T-helper 2 cell treated with Interferon-gamma antibody and Interleukin-4, amounts not matched to agents 5 μg/mL and 100 μg/mL, for 36 hours (primary cell): ENCODE results near the gene FAM98C.
A peak's percentile ranks its signal among the peaks of the same experiment; 100 is the strongest.
"Not testable (repeated sequence)": the region's sequence is repeated elsewhere in the genome, so short reads cannot be mapped to it uniquely, and the experiment has no call there.

Experiments used
- DNase-seq: peaks from one replicate; pipeline ENCODE4 v3.0.0; 2021; ENCODE audit warnings: low spot score
- H3K27ac Mint-ChIP-seq: one replicate; pipeline ENCODE4 v1.8.0; 2021; ENCODE audit warnings: mild to moderate bottlenecking, mixed read lengths
- H3K27me3 Mint-ChIP-seq: one replicate; pipeline ENCODE4 v1.8.0; 2021; ENCODE audit warnings: low read depth, mixed read lengths
- H3K36me3 Mint-ChIP-seq: one replicate; pipeline ENCODE4 v1.8.0; 2021; ENCODE audit warnings: low read depth, mixed read lengths
- H3K4me1 Mint-ChIP-seq: one replicate; pipeline ENCODE4 v1.8.0; 2021; ENCODE audit warnings: low read depth, mixed read lengths
- H3K4me3 Mint-ChIP-seq: one replicate; pipeline ENCODE4 v1.8.0; 2022; ENCODE audit warnings: mild to moderate bottlenecking, moderate library complexity, mixed read lengths
- H3K9me3 Mint-ChIP-seq: one replicate; pipeline ENCODE4 v1.8.0; 2021; ENCODE audit warnings: mixed read lengths

Gene FAM98C

DNA sequence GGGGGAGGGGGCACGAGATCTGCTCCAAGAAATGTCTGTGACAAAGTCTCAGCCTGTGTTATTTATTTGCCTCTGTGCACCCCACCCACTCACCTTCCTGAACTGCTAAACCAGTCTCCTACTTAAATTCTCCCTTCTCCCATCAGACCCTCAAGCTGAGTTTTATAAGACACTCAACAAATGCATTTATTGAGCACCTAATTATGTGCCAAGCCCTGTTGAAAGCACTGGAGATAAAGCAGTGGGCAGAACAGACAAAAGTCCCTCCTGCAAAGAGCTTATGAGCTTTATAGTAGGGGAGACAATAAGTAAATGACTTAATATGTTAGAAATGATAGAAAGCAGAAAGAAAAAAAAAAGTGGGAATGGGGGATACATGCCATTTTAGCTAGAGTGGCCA, 3.4 kb upstream of the FAM98C start:
- Mint-ChIP-seq H3K4me3 (no peak overlapping the region), H3K27ac (peak overlapping the region; percentile 15), H3K4me1 (peaks cover 21% of the 10 kb centered on the region), H3K9me3 (no peaks in the 10 kb centered on the region), H3K27me3 (peaks cover 5% of the 10 kb centered on the region), H3K36me3 (peaks cover 5% of the 10 kb centered on the region)
- DNase-seq, result no peak

- no peak for DNase-seq
- Mint-ChIP-seq H3K27me3 (peaks cover 5% of the 10 kb centered on the region), H3K9me3 (no peaks in the 10 kb centered on the region), H3K4me1 (peaks cover 19% of the 10 kb centered on the region), H3K27ac (peak overlapping the region; percentile 65), H3K4me3 (no peak overlapping the region), H3K36me3 (peaks cover 8% of the 10 kb centered on the region)
These were observed 2.5 kb upstream of the FAM98C start for GRCh38 chr19:38400361-38400760.

DNA sequence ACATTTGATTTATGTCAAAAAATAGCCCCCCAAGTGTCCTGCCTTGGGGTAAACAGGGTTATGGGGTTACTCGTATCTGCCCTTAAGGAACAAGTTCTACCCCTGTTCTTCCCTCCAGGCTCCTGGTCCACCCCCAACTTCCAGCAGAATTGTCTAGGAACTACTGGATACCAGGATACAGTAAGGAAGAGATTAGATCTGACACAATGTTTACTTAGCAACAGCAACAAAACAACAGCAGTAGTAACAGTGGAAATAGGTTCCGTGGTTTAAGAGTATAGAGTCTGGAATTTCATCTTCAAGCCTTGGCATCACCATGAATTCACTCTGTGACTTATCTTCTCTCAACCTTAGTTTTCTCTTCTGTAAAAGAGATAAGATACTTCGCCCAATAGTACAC, 1.7 kb upstream of the FAM98C start:
- peaks cover 19% of the 10 kb centered on the region for H3K4me1 Mint-ChIP-seq
- H3K27me3 Mint-ChIP-seq, result peaks cover 5% of the 10 kb centered on the region
- peaks cover 10% of the 10 kb centered on the region for H3K36me3 Mint-ChIP-seq
- no peak overlapping the region for H3K4me3 Mint-ChIP-seq
- H3K27ac Mint-ChIP-seq, result no peak overlapping the region
- DNase-seq, result no peak
- no peaks in the 10 kb centered on the region for H3K9me3 Mint-ChIP-seq

DNA sequence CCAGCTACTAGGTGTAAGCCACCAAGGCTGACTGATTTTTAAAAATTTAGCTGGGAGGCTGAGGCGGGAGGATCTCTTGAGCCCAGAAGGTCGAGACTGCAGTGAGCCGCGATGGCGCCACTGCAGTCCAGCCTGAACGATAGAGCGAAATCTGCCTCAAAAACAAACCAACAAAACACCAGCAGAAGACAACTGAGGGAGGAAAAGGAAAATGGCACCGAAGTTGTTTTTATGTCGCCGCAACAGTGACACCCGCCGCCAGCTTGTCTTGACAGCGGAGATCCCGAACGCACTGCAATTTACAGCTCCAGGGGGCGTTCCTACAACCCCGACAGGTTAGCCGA, 298 bp upstream of the FAM98C start:
- H3K4me3 Mint-ChIP-seq, result peak overlapping the region; percentile 89
- H3K9me3 Mint-ChIP-seq, result no peaks in the 10 kb centered on the region
- H3K36me3 Mint-ChIP-seq, result peaks cover 11% of the 10 kb centered on the region
- DNase-seq, result no peak
- peaks cover 12% of the 10 kb centered on the region for H3K4me1 Mint-ChIP-seq
- H3K27ac Mint-ChIP-seq, result peak overlapping the region; percentile 97
- peaks cover 3% of the 10 kb centered on the region for H3K27me3 Mint-ChIP-seq

DNA sequence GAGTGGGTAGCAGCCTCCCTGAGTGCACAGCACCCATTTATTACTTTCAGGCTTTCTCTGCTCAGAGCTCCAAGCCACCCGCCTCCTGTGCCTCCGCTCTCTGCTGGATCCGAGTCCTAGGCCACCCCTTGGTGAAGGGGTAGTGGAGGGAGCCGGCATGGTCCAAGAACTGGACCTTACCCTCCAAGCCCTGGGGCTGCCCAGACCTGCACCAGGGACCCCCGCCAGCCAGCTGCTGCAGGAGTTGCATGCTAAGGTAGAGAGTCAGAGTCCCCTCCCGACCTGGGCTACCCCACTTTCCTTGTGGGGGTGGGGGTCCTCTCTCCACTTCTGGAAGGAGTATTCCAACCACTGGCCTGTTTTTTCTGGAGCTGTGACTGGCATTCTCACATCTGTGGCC, 2.0 kb downstream of the FAM98C start:
- DNase-seq, result no peak
- Mint-ChIP-seq H3K4me1 (peaks cover 10% of the 10 kb centered on the region), H3K9me3 (no peaks in the 10 kb centered on the region), H3K27ac (peak overlapping the region; percentile 26), H3K27me3 (no peaks in the 10 kb centered on the region), H3K4me3 (peak overlapping the region; percentile 89), H3K36me3 (peaks cover 20% of the 10 kb centered on the region)

DNA sequence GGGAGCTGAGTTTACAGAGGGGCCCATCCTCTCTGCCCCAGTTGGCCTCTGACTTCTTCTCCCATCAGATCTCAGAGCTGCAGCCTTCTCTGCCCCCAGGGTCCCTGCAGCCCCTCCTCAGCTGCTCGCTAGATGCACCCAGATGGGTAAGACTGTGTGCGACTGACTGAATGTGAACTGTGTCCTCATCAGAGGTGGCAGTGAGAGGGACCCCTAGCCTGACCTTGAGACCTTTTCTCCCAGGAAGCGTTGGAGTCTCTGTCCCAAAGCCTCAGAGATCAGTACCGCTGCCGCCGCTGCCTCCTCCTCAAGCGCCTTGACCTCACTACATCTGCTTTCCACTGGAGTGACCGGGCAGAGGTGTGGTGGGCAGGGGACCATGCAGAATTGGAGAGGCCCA, 2.4 kb downstream of the FAM98C start:
- peaks cover 20% of the 10 kb centered on the region for H3K36me3 Mint-ChIP-seq
- H3K4me3 Mint-ChIP-seq, result peak overlapping the region; percentile 89
- no peak for DNase-seq
- H3K4me1 Mint-ChIP-seq, result peaks cover 10% of the 10 kb centered on the region
- no peaks in the 10 kb centered on the region for H3K9me3 Mint-ChIP-seq
- H3K27me3 Mint-ChIP-seq, result no peaks in the 10 kb centered on the region
- peak overlapping the region; percentile 49 for H3K27ac Mint-ChIP-seq

DNA sequence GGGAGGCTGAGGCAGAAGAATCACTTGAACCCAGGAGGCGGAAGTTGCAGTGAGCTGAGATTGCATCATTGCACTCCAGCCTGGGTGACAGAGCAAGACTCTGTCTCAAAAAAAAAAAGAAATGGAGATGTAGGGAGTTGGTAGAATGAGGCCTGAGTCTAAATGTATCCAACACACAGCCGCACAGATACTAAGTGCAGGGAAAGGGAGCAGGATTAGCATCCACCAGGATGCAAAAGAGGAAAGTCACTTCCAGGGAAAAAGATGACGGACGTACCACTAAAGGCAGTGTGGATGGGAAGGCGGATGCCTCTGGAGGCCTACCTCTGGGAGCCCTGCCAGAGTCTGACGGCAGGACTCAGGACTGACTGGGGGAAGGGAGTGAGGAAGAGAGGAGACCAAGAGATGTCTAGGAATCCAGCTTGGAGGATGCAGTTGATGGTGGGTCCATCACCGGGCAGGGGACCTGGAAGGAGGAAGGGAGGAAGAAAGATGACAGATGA, 6.8 kb downstream of the FAM98C start:
- no peaks in the 10 kb centered on the region for H3K9me3 Mint-ChIP-seq
- peaks cover under 1% of the 10 kb centered on the region for H3K4me1 Mint-ChIP-seq
- no peak overlapping the region for H3K4me3 Mint-ChIP-seq
- peak overlapping the region; percentile 24 for H3K27ac Mint-ChIP-seq
- H3K36me3 Mint-ChIP-seq, result peaks cover 20% of the 10 kb centered on the region
- H3K27me3 Mint-ChIP-seq, result no peaks in the 10 kb centered on the region
- DNase-seq, result no peak

DNA sequence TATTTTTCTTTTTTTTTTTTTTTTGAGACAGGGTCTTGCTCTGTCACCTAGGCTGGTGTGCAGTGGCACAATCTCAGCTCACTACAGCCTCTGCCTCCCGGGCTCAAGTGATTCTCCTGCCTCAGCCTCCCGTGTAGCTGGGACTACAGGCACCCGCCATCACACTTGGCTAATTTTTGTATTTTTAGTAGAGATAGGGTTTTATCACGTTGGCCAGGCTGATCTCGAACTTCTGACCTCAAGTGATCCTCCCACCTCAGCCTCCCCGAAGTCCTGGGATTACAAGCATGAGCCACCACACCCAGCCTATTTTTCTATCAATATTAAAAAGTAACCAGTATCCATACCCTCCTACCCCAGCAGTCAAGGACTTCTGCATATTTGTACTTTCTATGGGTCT, 7.5 kb downstream of the FAM98C start:
- not testable (repeated sequence) for H3K4me1 Mint-ChIP-seq, H3K27me3 Mint-ChIP-seq, H3K4me3 Mint-ChIP-seq, DNase-seq, H3K27ac Mint-ChIP-seq, H3K9me3 Mint-ChIP-seq
- peaks cover 17% of the 10 kb centered on the region for H3K36me3 Mint-ChIP-seq

- no peaks in the 10 kb centered on the region for H3K9me3 Mint-ChIP-seq
- H3K4me3 Mint-ChIP-seq, result no peak overlapping the region
- H3K27ac Mint-ChIP-seq, result no peak overlapping the region
- H3K4me1 Mint-ChIP-seq, result no peaks in the 10 kb centered on the region
- no peak for DNase-seq
- peaks cover 16% of the 10 kb centered on the region for H3K36me3 Mint-ChIP-seq
- H3K27me3 Mint-ChIP-seq, result no peaks in the 10 kb centered on the region
These were observed 8.3 kb downstream of the FAM98C start for GRCh38 chr19:38411041-38411712.

DNA sequence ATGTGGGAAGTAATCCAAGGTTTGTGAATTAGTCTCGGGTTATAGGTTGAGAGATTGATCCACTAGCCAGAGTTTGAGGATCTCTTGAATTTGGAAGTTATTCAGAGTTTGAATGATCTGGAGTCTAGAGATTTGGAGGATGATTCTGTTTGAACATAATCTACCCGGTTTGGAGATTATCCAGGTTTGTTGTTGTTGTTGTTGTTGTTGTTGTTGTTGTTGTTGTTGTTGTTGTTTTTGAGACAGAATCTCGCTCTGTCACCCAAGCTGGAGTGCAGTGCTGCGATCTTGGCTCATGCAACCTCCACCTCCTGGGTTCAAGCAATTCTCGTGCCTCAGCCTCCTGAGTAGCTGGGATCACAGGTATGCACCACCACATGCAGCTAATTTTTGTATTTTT, 9.0 kb downstream of the FAM98C start:
- peaks cover 14% of the 10 kb centered on the region for H3K36me3 Mint-ChIP-seq
- H3K4me1 Mint-ChIP-seq, H3K4me3 Mint-ChIP-seq, H3K9me3 Mint-ChIP-seq, H3K27ac Mint-ChIP-seq, H3K27me3 Mint-ChIP-seq, DNase-seq: not testable (repeated sequence)

DNA sequence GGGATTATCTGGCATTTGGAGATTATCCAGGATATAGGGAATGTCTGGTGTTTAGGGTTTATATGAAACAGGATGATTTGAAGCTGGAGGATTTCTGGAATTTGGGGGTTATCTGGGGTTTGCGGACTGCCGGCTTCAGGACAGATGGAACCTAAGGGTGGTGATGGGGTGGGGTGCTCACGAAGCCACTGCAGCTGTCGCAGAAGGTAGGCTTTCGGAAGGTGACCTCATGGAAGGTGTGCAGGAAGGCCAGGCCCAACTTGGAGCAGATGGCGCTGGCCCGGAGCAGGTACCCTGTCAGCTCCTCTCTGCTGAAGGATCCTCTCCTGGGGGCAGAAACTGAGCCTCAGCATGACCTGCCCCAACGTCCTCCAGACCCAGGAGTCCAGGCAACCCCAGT, 9.6 kb downstream of the FAM98C start:
- no peak for DNase-seq
- peaks cover 9% of the 10 kb centered on the region for H3K36me3 Mint-ChIP-seq
- no peak overlapping the region for H3K27ac Mint-ChIP-seq
- H3K4me3 Mint-ChIP-seq, result no peak overlapping the region
- no peaks in the 10 kb centered on the region for H3K9me3 Mint-ChIP-seq
- H3K27me3 Mint-ChIP-seq, result no peaks in the 10 kb centered on the region
- H3K4me1 Mint-ChIP-seq, result peaks cover 11% of the 10 kb centered on the region

DNA sequence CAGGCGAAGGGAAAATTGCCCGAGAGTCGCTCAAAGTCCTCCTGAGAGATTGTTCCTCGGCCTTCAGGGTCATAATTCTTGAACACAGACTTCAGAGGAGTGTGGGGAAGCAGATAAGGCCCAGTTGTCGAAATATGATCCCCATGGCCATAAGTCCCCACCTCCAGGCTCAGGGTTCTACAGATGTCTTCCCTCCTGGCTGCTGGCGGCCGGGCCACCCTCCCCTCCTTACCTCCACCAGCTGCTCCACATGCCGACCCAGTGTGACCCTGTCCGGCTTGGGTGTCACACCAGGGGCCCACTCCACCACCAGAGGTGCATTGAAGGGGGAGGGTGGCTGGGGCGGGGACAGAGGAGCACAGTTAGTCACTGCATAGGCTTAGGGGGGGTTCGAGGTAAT, 10.1 kb downstream of the FAM98C start:
- no peak overlapping the region for H3K4me3 Mint-ChIP-seq
- no peaks in the 10 kb centered on the region for H3K27me3 Mint-ChIP-seq
- H3K4me1 Mint-ChIP-seq, result peaks cover 16% of the 10 kb centered on the region
- no peak overlapping the region for H3K27ac Mint-ChIP-seq
- peaks cover 9% of the 10 kb centered on the region for H3K36me3 Mint-ChIP-seq
- H3K9me3 Mint-ChIP-seq, result no peaks in the 10 kb centered on the region
- DNase-seq, result no peak

- Mint-ChIP-seq H3K27me3 (no peaks in the 10 kb centered on the region), H3K4me1 (peaks cover 19% of the 10 kb centered on the region), H3K9me3 (no peaks in the 10 kb centered on the region), H3K27ac (no peak overlapping the region), H3K4me3 (no peak overlapping the region), H3K36me3 (peaks cover 9% of the 10 kb centered on the region)
- DNase-seq, result no peak
These were observed 10.5 kb downstream of the FAM98C start for GRCh38 chr19:38413416-38413815.

DNA sequence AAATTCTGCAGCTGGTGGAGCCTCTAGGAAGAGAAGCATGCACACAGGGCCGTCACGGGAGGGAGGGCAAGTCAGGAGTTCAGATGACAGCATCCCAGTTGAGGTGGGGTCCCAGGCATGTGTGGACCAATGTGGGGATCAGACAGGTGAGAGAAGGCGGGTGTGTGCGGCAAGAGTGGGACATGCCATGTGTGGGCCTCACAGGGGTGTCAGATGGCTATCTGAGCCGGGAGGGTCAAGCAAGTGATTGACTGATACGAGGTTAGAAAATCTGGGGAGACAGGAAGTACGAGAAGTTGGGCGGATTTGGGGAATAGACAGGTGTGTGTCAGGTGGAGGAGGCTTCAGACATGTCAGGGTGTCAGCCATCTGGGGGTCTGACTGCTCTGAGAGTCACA, 14.3 kb downstream of the FAM98C start:
- Mint-ChIP-seq H3K9me3 (no peaks in the 10 kb centered on the region), H3K27me3 (no peaks in the 10 kb centered on the region), H3K36me3 (peaks cover 2% of the 10 kb centered on the region), H3K4me3 (peak overlapping the region; percentile 87), H3K4me1 (peaks cover 22% of the 10 kb centered on the region), H3K27ac (peak overlapping the region; percentile 79)
- DNase-seq, result no peak
